Measurements from ENCODE around the gene SNORC. TPM values are rescaled to one million over a fixed set of nuclear protein-coding genes. Genes with fewer than 3 reads are reported as not detected.
"Not testable (repeated sequence)": the region's sequence is repeated elsewhere in the genome, so short reads cannot be mapped to it uniquely, and the experiment has no call there.

The SNORC gene
- total and polyA plus RNA-seq, 2 experiments from 2014 or later, result 0.39 TPM; not detected in 1

DNA sequence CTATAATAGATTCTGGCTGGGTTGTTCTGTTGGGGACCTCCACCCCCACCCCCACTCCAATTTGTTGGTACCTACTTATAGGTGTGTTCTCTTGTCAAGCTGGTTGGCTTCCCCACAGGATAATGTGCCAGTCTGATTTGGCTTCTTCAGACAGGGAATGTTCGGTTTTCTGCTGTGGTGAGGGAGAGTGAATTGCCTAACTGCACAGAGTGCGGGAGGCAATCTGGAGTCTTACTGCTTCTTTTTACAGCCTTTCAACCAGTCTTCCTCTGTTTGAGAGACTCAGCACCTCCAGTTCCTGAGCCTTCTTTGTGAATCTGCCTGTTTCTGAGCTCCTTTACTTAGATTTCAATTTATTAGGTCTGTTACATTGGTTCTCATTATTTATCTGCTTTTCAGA, 27.4 kb upstream of the SNORC start:
- no peak for DNase-seq
- H3K4me2 ChIP-seq (ENCODE audit: unreplicated experiment), result no peak overlapping the region
- TF ChIP-seq EZH2phosphoT487 (IDR thresholded peaks at IDR 0.05; ENCODE audit: insufficient read depth, low read depth), result no peak
- no peak for TF ChIP-seq EZH2 (IDR thresholded peaks at IDR 0.05; ENCODE audit: insufficient read depth, poor library complexity, severe bottlenecking)
- no peaks in the 10 kb centered on the region for H4K20me1 ChIP-seq (ENCODE audit: insufficient read depth)
- no peak overlapping the region for H3K9ac ChIP-seq
- H3K9me3 ChIP-seq (ENCODE audit: low read depth), result no peaks in the 10 kb centered on the region
- H3F3A ChIP-seq (ENCODE audit: insufficient read depth), result no peaks in the 10 kb centered on the region; the same call in 1 of the 2 replicates
- H3K9me2 ChIP-seq (ENCODE audit: insufficient read depth), result no peaks in the 10 kb centered on the region
- H3K79me2 ChIP-seq (ENCODE audit: insufficient read depth), result peaks cover 22% of the 10 kb centered on the region
- whole genome bisulfite sequencing, 2 experiments (ENCODE audit: low coverage in 1 of 2, low lambda C conversion rate in 2 of 2, missing lambda C conversion rate in 2 of 2), result 94 to 96% methylated on average over 2 of the region's 2 CpGs
- no peak overlapping the region for H3K4me3 ChIP-seq
- no peak overlapping the region for H3K27ac ChIP-seq
- no peaks in the 10 kb centered on the region for H3K27me3 ChIP-seq (replicated peaks; ENCODE audit: insufficient read depth)
- H3K36me3 ChIP-seq (ENCODE audit: low read depth), result peaks cover 55% of the 10 kb centered on the region
- H2AFZ ChIP-seq, result no peak overlapping the region
- peaks cover 10% of the 10 kb centered on the region for H3K4me1 ChIP-seq (ENCODE audit: insufficient read depth)
- in situ Hi-C loops (cut with MboI), result no loop called here

DNA sequence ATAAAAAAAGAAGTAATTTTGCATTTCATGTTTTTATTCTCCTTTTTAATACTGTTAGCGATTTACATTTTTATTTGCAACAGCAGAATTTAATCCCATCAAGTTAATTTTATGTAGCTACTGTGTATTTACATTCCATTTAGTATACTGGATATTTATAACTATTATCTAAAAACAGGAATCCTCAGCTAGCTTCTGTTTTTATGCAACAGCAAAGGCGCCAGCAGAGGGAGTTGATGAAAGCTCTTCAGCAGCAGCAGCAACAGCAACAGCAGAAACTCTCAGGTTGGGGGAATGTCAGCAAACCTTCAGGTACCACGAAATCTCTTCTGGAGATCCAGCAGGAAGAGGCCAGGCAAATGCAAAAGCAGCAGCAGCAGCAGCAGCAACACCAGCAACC, 26.2 kb upstream of the SNORC start:
- no peaks in the 10 kb centered on the region for H3K9me2 ChIP-seq (ENCODE audit: insufficient read depth)
- H3K4me2 ChIP-seq (ENCODE audit: unreplicated experiment), result no peak overlapping the region
- H2AFZ ChIP-seq, result no peak overlapping the region
- H3F3A ChIP-seq (ENCODE audit: insufficient read depth), result no peaks in the 10 kb centered on the region
- no peak overlapping the region for H3K27ac ChIP-seq
- H3K36me3 ChIP-seq (ENCODE audit: low read depth), result peaks cover 56% of the 10 kb centered on the region
- 83 to 85% methylated on average over 3 of the region's 3 CpGs for WGBS, 2 experiments (ENCODE audit: low coverage in 1 of 2, low lambda C conversion rate in 2 of 2, missing lambda C conversion rate in 2 of 2)
- H3K4me1 ChIP-seq (ENCODE audit: insufficient read depth), result no peaks in the 10 kb centered on the region; the same call in 1 of the 2 replicates
- peaks cover 18% of the 10 kb centered on the region; the same call in 1 of the 2 replicates for H3K79me2 ChIP-seq (ENCODE audit: insufficient read depth)
- H3K9me3 ChIP-seq (ENCODE audit: low read depth), result no peaks in the 10 kb centered on the region
- H4K20me1 ChIP-seq (ENCODE audit: insufficient read depth), result no peaks in the 10 kb centered on the region
- no peak for DNase-seq
- in situ Hi-C loops (cut with MboI), result no loop called here
- no peaks in the 10 kb centered on the region for H3K27me3 ChIP-seq (replicated peaks; ENCODE audit: insufficient read depth)
- H3K4me3 ChIP-seq, result no peak overlapping the region
- TF ChIP-seq EZH2phosphoT487 (IDR thresholded peaks at IDR 0.05; ENCODE audit: insufficient read depth, low read depth) (no peak), EZH2 (IDR thresholded peaks at IDR 0.05; ENCODE audit: insufficient read depth, poor library complexity, severe bottlenecking) (no peak)
- H3K9ac ChIP-seq, result no peak overlapping the region

DNA sequence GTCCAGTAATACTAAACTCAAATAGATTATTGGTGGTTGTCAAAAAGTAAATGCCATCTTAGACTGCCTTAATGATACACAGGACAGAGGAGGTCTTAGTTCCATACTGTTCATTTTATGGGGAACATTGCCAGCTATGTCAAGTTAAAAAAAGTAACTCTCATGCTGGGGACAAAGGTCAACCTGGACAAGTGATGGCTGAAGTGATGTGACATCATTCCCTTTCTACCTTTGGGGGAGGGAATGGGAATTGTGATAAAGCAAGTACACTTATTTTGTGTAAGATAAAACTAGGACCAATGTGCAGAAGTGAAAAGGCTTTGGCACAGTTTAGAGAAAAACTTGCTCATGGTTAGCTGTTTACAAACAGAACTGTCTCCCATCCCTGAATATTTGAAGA, 24.0 kb upstream of the SNORC start:
- H3K9ac ChIP-seq, result no peak overlapping the region

GRCh38 chr2:232850039-232850438, 20.0 kb upstream of the SNORC start:
- no peak for TF ChIP-seq EZH2phosphoT487 (IDR thresholded peaks at IDR 0.05; ENCODE audit: insufficient read depth, low read depth)
- TF ChIP-seq EZH2 (IDR thresholded peaks at IDR 0.05; ENCODE audit: insufficient read depth, poor library complexity, severe bottlenecking), result no peak
- in situ Hi-C loops (cut with MboI), result loop anchor here (10.0 kb wide), 2 partner anchors 205 to 395 kb away; no protein-coding TSS in a partner anchor
- WGBS, 2 experiments (ENCODE audit: low coverage in 1 of 2, low lambda C conversion rate in 2 of 2, missing lambda C conversion rate in 2 of 2), result 76 to 78% methylated on average over 3 of the region's 3 CpGs
- Histone ChIP-seq H3K79me2 (ENCODE audit: insufficient read depth) (no peaks in the 10 kb centered on the region), H4K20me1 (ENCODE audit: insufficient read depth) (no peaks in the 10 kb centered on the region), H2AFZ (no peak overlapping the region), H3K9me3 (ENCODE audit: low read depth) (no peaks in the 10 kb centered on the region), H3K4me3 (no peak overlapping the region), H3K4me2 (ENCODE audit: unreplicated experiment) (no peak overlapping the region), H3F3A (ENCODE audit: insufficient read depth) (peaks cover 11% of the 10 kb centered on the region; the same call in 1 of the 2 replicates), H3K36me3 (ENCODE audit: low read depth) (peaks cover 38% of the 10 kb centered on the region), H3K27ac (no peak overlapping the region), H3K9me2 (ENCODE audit: insufficient read depth) (no peaks in the 10 kb centered on the region), H3K9ac (no peak overlapping the region), H3K4me1 (ENCODE audit: insufficient read depth) (peaks cover 14% of the 10 kb centered on the region), H3K27me3 (replicated peaks; ENCODE audit: insufficient read depth) (no peaks in the 10 kb centered on the region)
- no peak for DNase-seq

More for the DNA sequence above, 24.0 kb upstream of the SNORC start:
- no peak for DNase-seq
- Histone ChIP-seq H3K27ac (no peak overlapping the region), H3K36me3 (ENCODE audit: low read depth) (peaks cover 52% of the 10 kb centered on the region), H3K9me2 (ENCODE audit: insufficient read depth) (no peaks in the 10 kb centered on the region), H2AFZ (no peak overlapping the region), H3K4me3 (no peak overlapping the region), H3K4me2 (ENCODE audit: unreplicated experiment) (no peak overlapping the region), H3K27me3 (replicated peaks; ENCODE audit: insufficient read depth) (no peaks in the 10 kb centered on the region), H3K4me1 (ENCODE audit: insufficient read depth) (no peaks in the 10 kb centered on the region), H4K20me1 (ENCODE audit: insufficient read depth) (no peaks in the 10 kb centered on the region), H3K79me2 (ENCODE audit: insufficient read depth) (peaks cover 3% of the 10 kb centered on the region; the same call in 1 of the 2 replicates), H3F3A (ENCODE audit: insufficient read depth) (no peaks in the 10 kb centered on the region), H3K9me3 (ENCODE audit: low read depth) (no peaks in the 10 kb centered on the region)
- TF ChIP-seq EZH2 (IDR thresholded peaks at IDR 0.05; ENCODE audit: insufficient read depth, poor library complexity, severe bottlenecking) (no peak), EZH2phosphoT487 (IDR thresholded peaks at IDR 0.05; ENCODE audit: insufficient read depth, low read depth) (no peak)
- in situ Hi-C loops (cut with MboI), result no loop called here

- Histone ChIP-seq H3K36me3 (ENCODE audit: low read depth) (peaks cover 35% of the 10 kb centered on the region), H3K4me1 (ENCODE audit: insufficient read depth) (peaks cover 14% of the 10 kb centered on the region), H3F3A (ENCODE audit: insufficient read depth) (peaks cover 11% of the 10 kb centered on the region; the same call in 1 of the 2 replicates)
- not testable (repeated sequence) for H3K9me3 ChIP-seq (ENCODE audit: low read depth); H3K79me2 ChIP-seq (ENCODE audit: insufficient read depth); H3K9me2 ChIP-seq (ENCODE audit: insufficient read depth); H4K20me1 ChIP-seq (ENCODE audit: insufficient read depth); H3K27me3 ChIP-seq (replicated peaks; ENCODE audit: insufficient read depth); H3K4me3 ChIP-seq; H3K9ac ChIP-seq; H3K4me2 ChIP-seq (ENCODE audit: unreplicated experiment); H3K27ac ChIP-seq; H2AFZ ChIP-seq
- peak; percentile 12 for DNase-seq
- WGBS, 2 experiments (ENCODE audit: low coverage in 1 of 2, low lambda C conversion rate in 2 of 2, missing lambda C conversion rate in 2 of 2), result 81 to 84% methylated on average over 11 of the region's 11 CpGs
- in situ Hi-C loops (cut with MboI), result loop anchor here (10.0 kb wide), 2 partner anchors 203 to 393 kb away; no protein-coding TSS in a partner anchor
Measured at GRCh38 chr2:232852081-232852480, 18.0 kb upstream of the SNORC start.

Measured in GM23248 (cell line).